Mucosa of descending colon (tissue), 3 donors: ENCODE measurements around the gene ELK4. TPM values are rescaled to one million over a fixed set of nuclear protein-coding genes. Genes with fewer than 3 reads are reported as not detected.

Experiments used
- ATAC-seq: fragments of 200-7000 bp; cut with Tn5 transposase; one replicate; pipeline ENCODE4 v1.9.1; 2020; ENCODE audit warnings: mild to moderate bottlenecking, moderate library complexity
- DNase-seq, 3 donors: peaks; one replicate each; pipeline ENCODE4 v3.0.0-alpha.2; 2020
- H3K36me3 ChIP-seq: fragments of 200-600 bp; one replicate; pipeline ENCODE4 v1.8.0; 2021; ENCODE audit warnings: low read depth, mild to moderate bottlenecking
- H3K4me1 ChIP-seq: fragments of 200-600 bp; one replicate; pipeline ENCODE4 v1.8.0; 2021; ENCODE audit warnings: low read depth, mild to moderate bottlenecking
- H3K4me3 ChIP-seq: fragments of 200-600 bp; one replicate; pipeline ENCODE4 v1.8.0; 2021; ENCODE audit warnings: mild to moderate bottlenecking
- H3K9me3 ChIP-seq: fragments of 200-600 bp; one replicate; pipeline ENCODE4 v1.8.0; 2021; ENCODE audit warnings: mild to moderate bottlenecking
- intact Hi-C, 2 donors: fragments of 100-400 bp; cut with DNase I in 1 of 2; cut with micrococcal nuclease in 1 of 2; formaldehyde crosslinking; loops; one replicate each; pipeline versions ENCODE4 v1.11.0 to v1.11.1; 2022; cut with DNase I, micrococcal nuclease
- total RNA-seq, 3 donors: library from RNA; stranded (reverse); fragmentation: NEBNext Ultra II Directional in 2 of 3; extraction: Animal tissue kit (Norgen Biotek cat#: 25700) in 2 of 3; gene quantifications; one replicate each; pipeline versions ENCODE4 v1.2.1 to v1.2.4, GENCODE V29; 2021 to 2023
- TF ChIP-seq, protein P1 (sequence below): fragments of 200-600 bp; IDR thresholded peaks from one replicate; pipeline ENCODE4 v1.8.0; 2022; ENCODE audit warnings: antibody characterized with exemption, mild to moderate bottlenecking
- donor health status: DM: no; HTN: no; CAD: no; lungs with moderate emphysema.
- donor health status: DM: no; HTN: no; CAD: no.
- donor health status: DM: no; HTN: yes; CAD: no.

Gene ELK4
- total RNA-seq, 3 donors from 2014 or later, result 43.1 to 60.6 (median 47.6) TPM

DNA sequence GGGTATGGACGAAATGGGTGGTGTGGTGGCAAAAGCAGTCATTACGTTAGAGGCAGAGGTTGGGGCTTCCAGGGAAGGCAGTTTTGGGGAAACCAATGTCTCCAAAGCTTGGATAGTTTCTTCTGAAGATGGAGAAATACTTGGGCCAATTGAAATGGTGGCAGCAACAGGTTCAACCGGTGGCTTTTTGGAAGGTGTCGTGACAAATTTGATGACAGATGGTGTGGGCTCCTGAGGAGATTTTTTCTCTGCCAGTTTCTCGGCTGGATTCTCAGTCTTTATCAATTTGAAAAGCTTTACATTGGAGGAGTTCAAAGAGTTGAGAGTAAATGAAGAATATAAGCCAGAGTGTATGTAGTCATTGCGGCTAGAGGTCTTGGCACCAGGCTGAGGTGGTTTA lies 11.5 kb downstream of the ELK4 start:
- TF ChIP-seq, protein P1, sequence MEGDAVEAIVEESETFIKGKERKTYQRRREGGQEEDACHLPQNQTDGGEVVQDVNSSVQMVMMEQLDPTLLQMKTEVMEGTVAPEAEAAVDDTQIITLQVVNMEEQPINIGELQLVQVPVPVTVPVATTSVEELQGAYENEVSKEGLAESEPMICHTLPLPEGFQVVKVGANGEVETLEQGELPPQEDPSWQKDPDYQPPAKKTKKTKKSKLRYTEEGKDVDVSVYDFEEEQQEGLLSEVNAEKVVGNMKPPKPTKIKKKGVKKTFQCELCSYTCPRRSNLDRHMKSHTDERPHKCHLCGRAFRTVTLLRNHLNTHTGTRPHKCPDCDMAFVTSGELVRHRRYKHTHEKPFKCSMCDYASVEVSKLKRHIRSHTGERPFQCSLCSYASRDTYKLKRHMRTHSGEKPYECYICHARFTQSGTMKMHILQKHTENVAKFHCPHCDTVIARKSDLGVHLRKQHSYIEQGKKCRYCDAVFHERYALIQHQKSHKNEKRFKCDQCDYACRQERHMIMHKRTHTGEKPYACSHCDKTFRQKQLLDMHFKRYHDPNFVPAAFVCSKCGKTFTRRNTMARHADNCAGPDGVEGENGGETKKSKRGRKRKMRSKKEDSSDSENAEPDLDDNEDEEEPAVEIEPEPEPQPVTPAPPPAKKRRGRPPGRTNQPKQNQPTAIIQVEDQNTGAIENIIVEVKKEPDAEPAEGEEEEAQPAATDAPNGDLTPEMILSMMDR, result no peak
- Histone ChIP-seq H3K4me1 (no peaks in the 10 kb centered on the region), H3K4me3 (no peak overlapping the region), H3K36me3 (no peaks in the 10 kb centered on the region), H3K9me3 (no peaks in the 10 kb centered on the region)
- no peak for ATAC-seq
- no peak for DNase-seq
- intact Hi-C loops, result no loop called here

DNA sequence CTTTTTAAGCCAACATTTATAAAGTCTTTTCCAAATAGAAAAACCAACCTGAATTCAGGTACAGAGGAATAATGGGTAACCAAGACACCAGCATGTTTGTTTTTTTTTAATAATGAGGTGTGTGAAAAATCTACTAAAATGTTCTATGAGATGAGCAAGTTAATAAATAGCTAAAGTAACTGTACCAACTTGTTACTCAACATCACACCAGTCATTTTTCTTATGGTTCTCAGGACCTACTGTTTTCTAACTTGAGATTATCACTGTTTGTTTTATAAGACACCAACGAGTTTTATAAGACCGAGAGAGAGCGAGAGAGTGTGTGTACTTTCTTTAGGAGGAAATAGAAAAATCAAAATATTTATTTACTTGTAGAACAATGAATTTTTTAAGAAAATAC lies 12.4 kb downstream of the ELK4 start:
- H3K9me3 ChIP-seq, result no peaks in the 10 kb centered on the region
- no peaks in the 10 kb centered on the region for H3K4me1 ChIP-seq
- TF ChIP-seq, protein P1, result no peak
- intact Hi-C loops, result no loop called here
- no peak overlapping the region for H3K4me3 ChIP-seq
- peak; percentile 43 for ATAC-seq
- no peaks in the 10 kb centered on the region for H3K36me3 ChIP-seq
- no peak for DNase-seq

DNA sequence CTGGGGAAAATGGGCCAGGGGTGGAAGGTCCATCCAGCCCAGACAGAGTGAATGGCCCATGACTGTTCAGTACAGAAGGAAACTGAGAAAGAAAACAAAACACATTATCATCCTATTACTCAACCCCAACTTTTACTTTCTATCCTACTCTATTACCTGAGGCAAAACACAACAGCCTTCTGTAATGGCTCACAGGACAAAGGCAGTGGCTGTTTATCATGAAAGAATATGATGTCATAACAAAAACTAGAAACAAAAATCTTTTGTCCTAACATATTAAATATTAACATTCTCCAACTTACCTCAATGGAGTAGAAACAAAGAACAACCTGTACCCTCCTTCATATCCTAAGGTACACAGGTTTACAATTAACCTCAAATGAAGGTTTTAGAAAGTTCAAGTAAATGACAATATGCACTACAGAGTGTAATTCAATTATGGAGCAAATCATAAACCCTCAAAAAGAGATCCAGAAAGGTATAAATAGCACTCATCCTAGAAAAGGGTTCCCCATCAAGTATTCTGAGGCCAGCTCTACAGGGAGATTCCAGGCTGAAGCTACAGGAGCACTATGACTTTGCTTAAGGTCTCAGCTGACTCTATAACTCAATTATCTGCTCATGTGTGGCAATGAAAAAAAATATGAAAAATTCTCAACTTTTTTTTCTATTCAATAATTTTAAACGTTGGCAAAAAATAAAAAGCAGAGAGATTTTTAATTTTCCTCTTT lies 15.1 kb downstream of the ELK4 start:
- no peaks in the 10 kb centered on the region for H3K9me3 ChIP-seq
- ATAC-seq (peak; percentile 88), DNase-seq (no peak)
- intact Hi-C loops, result no loop called here
- H3K4me3 ChIP-seq, result no peak overlapping the region
- TF ChIP-seq, protein P1, result no peak
- no peaks in the 10 kb centered on the region for H3K4me1 ChIP-seq
- no peaks in the 10 kb centered on the region for H3K36me3 ChIP-seq

DNA sequence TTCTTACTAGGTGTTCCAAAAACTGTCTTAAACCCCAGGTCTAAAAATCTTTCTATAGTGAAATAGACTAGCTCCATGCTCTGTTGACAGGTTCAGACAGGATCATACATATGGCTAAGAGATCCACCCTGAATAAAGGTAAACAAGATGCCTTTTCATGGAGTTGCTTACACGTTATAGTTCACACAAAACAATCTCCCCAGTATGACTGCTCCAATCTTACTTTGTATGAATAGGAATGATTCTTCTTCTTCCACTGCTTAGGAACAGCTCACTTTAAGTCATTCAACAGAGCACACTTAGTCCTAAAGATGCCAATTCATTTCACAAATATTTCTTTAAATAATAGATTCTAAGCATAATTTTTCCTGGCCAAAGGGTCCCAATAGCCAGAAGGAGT lies 16.0 kb downstream of the ELK4 start:
- no peaks in the 10 kb centered on the region for H3K9me3 ChIP-seq
- TF ChIP-seq, protein P1, result no peak
- no peak overlapping the region for H3K4me3 ChIP-seq
- H3K4me1 ChIP-seq, result no peaks in the 10 kb centered on the region
- H3K36me3 ChIP-seq, result no peaks in the 10 kb centered on the region
- intact Hi-C loops, result no loop called here
- ATAC-seq (no peak), DNase-seq (no peak)

DNA sequence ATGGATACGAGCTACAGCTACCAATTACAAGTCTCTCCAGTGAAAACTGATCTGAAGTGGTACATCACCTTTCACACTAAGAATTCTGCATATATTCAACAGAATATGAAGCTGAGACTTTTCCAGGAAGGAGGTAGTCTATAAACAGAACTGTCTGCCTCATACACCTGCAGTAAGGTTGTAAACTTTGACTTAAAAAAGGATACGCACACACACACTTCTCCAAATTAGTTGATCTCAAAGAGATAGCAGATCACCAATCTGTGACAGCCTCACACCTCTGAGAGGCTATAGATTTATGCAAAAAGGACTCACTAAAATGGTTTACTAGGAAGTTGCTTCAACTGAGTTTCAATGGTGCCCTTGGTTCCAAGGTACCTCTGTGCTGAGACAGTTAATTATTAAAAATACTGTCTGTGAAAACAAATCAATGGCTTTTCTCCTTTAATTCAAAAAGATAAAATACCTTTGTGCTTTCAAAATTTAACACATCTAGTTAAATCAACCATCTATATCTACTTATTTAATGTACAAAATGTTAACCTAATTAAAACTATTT lies 17.9 kb downstream of the ELK4 start:
- Histone ChIP-seq H3K36me3 (no peaks in the 10 kb centered on the region), H3K4me1 (no peaks in the 10 kb centered on the region), H3K4me3 (no peak overlapping the region), H3K9me3 (no peaks in the 10 kb centered on the region)
- intact Hi-C loops, result no loop called here
- no peak for DNase-seq
- no peak for ATAC-seq
- TF ChIP-seq, protein P1, result no peak
